Measurements from ENCODE around the gene LYST.

Gene LYST

DNA sequence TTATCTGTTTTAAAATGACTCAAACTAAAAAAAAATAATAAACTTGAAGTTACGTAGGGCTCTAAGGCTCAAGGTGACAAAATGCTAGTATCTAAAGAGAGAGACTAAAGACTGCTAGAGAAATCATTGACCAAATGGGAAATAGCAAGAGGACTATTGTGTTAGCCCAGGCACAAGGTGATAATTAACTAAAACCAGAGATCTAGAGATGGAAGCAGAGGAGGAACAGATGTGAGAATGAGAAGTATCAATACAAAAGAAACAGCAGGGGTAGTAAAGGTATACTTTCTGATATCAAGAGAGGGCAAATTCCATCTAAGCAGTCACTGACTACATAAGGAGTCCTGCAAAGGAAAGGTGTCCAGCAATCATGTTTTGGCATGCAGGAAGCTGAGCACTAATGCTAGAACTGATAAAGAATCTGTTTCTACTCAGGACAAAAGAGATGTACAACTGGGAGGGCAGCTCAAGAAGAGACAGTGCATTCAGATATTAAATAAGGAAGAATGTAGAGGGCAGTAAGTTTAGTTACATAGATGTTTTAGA lies 116.9 kb downstream of the LYST start:
- DNase-seq, result no peak

DNA sequence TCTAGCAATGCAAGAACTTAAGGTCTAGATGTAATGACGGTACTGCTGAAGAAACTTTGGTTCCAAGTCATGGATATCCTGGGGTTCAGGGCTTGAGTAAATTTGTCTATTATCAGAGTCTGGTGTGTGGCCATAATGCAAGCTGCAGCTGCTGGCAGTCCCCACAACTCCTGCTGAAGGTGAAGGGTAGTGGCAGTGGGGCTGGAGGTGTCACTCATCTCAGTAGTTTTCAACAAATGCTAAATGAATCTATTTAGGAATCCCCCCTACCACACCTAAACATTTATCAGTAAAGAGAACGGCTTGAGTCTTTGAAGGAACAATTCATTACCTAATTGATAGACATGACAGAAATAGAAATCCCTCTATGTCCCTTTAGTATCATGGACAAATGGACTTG lies 118.0 kb downstream of the LYST start:
- DNase-seq, result no peak

DNA sequence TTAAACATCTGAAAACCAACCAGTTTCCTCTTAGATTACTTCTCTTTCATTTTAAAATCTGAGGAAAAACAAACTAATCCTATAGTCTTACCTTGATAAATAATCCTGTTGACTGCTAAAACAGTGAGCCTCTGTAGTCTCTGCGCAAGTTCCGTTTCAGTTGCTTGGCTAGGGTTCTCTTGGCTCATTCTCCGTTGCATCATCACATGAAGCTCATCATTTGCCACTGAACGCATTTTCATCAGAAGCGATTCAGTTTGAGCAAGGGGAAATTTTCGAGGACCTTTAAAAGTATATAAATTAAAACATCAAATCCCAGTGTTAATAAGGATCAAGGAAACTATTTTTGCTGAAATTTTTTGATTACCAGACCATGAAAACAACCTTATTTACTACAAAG lies 120.5 kb downstream of the LYST start:
- no peak for DNase-seq

DNA sequence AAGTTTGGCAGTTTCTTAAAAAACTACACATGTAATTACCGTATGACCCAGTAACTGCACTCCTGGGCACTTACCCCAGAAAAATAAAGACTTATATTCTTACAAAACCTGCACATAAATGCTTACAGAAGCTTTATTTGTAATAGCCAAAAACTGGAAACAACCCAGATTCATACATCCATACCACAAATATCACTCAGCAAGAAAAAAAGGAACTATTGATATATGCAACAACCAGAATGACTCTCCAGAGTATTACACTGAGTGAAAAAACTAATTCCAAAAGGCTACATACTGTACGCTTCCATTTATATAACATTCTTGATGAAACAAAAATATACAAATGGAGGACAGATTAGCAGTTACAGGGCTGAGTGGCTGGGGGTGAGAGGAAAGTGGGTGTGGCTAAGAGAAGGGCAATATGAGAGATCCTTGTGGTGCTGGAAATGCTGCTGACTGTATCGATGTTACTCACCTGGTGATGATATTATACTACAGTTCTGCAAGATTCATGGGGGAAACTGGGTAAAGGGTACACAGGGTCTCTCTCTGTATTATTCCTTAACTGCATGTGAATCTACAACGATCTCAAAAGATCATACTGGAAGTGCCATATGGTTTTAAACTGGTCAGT lies 121.1 kb downstream of the LYST start:
- peak; percentile 15 for DNase-seq

DNA sequence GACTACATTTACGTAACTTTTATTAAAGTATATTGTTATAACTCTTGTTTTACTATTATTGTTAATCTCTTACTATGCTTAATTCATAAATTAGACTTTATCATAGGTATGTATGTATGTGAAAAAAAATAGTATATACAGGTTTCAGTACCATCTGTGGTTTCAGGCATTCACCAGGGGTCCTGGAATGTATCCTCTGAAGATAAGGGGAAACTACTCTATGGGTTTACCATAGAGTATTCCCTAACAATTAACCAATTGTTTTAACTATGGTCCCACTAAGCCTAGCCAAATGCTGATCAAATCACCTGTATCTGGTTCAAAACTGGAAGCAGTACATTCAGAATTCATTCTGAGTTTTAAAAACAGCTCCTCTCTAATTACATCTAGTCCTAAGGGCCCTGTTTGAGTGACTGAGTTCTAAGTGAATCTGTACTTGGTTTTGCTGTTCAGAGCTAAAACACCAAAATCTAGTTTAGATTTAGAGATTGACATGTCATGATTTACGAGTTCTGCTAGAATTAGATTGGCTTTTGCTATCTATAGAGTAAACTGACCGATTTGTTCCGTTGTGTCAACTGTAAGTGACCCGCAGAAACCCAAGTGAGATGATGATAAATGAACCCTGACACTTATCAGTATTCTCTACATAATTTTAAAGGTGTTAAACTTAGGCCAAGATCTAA lies 123.6 kb downstream of the LYST start:
- no peak for DNase-seq

DNA sequence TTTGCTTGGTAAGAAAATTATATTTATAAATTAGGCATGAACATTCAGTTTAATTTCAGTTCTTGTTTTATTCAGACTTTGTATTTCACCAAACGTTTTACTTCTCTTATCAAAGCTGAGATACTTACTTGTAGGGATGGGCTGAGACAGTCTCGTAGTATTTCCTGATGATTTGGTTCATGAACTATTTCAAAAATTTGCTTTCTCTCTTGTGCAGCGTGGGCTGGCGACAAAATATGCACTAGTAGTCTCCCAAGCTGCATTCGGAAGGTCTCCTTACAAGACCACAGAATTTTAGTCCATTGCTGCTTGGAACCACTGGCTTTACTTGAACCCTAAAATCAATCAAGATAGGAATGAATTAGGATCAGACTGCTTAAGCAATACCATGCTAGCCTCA lies 125.4 kb downstream of the LYST start:
- peak; percentile 94 for DNase-seq

DNA sequence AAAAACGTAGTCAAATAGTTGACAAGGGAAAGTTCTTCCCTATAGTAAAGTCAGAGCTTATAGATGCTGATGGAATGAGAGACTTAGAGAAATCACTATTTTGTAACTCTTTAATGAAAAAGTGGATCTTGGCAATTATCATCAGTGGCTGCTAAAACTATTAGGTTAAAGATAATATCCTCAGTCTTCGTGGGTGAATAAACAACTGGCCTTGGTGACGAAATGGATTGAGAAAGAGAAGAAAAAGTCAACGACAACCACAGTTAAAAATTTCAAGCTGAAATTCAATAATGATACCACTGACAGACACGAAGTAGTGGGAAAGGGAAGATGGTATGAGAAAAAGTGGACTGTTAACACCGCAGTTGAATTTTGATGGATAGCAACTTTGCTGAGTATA lies 127.1 kb downstream of the LYST start:
- no peak for DNase-seq

DNA sequence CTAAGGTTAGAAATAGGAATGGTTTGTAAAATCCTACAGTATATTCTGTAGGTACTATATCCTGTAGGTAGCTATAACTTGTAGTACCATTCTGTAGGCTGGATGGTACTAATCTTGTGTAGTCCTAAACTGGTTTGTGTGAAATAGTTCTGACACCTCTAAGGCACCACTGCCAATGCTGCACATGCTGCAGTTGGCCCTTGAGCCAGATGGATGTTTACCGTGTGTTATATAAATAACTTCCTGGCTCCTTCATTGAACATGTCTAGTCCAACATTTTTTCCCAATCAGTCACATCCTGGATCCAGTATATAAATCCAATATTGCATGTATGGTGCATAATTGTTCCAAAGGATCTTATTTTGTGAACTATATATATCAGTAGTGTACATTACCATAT lies 127.6 kb downstream of the LYST start:
- peak; percentile 87 for DNase-seq

DNA sequence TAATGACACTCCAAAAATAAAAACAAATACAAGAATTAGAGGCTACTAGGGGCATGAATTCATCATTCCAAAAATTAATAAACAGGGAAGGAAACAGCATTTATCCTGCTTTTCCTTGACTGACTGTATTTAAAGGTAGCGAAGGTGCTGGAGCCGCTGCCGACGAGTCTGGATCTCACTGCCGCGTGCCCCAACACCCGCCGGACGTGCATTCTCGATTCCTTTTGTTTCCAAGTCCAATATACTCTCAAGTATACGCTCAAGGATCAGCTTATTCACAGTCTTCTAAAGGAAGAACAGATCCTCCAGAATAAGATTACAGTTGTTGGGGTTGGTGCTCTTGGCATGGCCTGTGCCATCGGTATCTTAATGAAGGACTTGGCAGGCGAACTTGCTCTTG lies 129.0 kb downstream of the LYST start:
- DNase-seq, result no peak

DNA sequence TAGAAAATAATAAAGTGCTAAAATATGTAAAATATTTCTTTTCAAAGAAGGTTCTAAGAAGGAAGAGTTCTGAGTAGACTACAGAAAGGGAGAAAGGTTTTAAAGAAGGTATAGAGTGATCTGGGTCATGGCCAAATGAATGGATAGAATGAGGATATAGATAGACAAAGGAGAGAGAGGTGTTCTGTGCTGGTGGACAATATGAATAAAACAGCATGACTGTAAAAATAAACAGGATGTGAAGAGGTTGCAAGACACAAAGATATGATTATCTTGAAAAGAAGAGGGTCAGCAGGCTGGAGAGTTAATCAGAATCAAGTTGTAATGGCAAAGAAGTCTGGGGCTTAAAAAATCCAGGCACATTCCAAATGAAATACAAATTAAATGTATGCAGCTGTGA lies 130.4 kb downstream of the LYST start:
- no peak for DNase-seq

DNA sequence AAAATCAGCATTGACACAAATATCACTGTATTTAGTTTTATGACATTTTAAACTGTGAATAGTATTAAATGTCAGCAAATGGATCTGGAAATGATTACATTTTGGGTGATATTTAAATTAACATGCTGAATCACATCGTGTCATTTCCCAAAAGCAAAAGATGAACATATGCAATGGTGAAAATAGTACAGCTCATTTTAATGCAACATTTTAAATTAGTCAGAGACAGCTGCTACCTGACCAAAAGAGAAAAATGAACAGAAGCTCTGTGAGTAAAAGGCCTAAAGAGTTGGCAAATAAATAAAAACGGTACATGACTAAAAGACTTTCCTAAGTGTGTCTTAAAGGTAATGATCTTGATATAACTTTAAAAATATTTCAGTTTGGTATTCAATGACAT lies 131.1 kb downstream of the LYST start:
- DNase-seq, result no peak

DNA sequence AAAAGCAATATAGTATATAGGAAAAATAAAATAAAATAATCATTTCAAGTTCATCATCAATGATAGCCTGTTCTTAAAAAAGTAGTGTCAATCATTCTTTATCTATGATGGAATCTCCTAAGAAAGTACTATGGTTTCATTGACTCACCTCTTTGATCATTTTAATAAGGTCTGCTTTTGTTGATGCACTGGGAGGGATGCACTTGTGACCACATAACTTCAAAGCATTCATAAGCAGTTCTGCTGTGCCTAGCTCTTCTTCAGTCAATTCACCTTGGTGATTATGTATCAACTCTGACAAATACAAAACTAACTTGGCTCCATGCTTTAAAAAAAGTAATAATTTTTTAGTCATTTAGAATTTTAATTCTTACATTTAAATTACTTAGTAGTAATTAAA lies 132.4 kb downstream of the LYST start:
- DNase-seq, result no peak

DNA sequence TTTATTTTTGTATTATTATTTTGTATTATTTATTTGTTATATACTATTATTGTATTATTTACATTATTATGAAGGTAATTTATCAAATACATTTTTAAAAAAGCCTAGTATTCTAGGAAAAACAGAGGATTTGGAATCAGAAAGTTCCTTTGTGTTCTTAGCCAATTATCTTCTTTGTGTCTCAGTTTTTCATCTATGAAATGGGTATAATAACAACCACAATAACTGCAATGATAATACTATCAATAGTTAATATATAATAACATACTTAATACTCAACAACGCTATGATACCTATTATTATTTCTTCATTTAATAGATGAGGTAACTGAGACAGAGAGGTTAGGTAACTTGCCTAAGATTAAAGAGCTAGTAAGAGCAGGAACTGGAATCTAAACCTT lies 136.7 kb downstream of the LYST start:
- DNase-seq, result no peak

DNA sequence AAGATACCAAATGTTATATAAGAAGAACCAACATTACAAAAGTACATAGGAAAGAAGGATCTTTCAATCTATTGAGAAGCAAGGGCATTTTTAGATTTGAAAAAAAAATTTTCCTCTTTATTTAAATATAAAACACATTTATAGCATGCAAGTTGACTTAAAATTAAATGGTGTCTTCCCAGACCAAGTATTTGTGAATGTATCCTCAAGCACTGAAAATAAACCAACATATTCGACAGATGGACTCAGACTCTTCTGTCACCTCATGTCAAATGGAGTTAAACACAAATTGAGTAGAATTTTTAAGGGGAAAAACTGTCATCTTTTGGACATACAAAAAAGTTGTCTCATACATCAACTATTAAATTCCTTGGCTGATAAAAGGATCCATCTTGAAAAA lies 140.1 kb downstream of the LYST start:
- DNase-seq, result no peak

DNA sequence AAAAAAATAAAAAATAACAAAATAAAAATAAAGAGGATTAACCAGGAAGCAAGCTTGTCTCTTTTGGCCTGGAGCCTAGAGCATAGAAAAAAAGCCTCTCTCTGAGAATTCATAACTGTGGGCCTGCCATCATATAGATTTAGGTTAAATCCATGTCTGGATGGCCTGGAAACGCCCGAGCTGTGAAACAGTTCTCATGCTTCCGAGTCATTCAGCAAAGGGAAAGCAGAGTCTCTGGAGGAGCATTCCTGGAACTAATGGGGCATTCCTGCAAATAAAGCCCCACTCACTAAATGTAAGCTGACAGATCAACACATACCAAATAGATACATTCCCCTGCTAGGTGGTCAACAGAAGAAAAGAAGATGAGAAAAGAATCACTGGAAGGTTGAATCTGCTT lies 141.3 kb downstream of the LYST start:
- DNase-seq, result peak; percentile 86

DNA sequence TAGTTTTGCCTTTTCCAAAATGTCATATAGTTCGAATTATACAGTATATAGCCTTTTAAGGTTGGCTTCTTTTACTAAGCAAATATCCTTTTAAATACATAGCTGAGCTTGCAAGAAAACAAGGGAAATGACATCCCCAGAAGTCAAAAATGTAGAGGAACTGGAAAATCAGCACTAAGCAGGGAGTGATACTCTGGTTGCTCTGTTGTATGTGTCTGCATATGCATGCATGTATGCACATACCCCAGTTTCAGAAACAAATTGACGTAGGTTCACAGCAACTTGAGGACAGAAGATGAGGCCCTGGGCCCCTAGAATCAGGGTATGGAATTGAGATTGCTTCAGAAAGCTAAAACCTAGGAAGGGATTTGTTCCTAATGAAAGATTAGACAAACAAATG lies 142.0 kb downstream of the LYST start:
- DNase-seq, result no peak

DNA sequence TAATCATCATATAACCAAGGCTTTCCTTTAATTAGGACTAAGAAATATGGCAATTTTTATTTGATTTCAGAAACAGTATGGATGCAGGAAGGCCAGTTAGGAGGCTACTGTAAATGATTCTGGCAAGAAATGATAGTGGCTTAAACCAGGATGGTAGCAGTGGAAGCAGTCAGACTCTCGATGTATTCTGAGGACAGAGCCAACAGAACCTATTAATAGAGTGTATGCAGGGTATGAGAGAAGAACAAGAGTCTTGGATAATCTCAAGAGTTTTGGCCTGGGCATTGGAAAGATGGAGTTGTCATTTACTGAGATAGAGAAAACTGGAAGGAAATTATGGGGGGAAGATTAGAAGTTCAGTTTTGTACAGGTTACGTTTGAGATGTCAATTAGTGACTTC lies 143.8 kb downstream of the LYST start:
- no peak for DNase-seq

DNA sequence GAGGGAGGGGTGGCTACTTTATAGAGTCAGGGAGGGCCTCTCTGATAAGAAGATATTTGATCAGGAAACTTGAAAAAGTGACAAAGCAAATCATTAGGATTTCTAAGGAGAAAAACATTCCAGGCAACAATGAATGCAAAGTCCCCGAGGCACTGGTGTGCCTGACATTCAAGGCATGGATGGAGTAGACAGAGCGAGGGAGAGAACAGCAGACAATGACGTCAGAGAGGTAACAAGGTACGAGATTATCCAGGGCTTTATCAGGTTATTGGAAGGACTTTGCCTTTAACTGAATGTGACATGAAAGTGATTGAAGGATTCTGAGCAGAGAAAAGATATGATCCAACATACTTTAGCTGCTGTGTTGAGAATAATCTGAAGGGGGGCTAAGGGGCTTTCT lies 144.7 kb downstream of the LYST start:
- no peak for DNase-seq

DNA sequence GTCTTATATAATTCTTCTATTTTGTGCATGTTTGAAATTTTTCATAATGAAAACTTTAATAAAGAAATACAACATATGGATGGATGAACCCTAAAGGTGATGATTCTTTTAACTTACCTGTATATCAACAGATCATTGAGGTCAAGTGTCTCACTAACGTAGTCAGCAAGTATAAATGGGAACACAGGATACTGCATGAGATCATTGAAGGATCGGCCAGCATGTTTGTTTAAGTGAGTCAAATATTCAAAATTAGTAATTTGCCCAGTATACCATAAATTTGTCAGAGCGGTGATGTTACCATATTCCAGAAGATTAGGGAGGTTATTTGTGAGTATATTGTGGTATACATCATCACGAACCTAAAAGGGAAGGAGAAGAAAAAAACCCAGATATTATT lies 146.2 kb downstream of the LYST start:
- peak; percentile 69 for DNase-seq

DNA sequence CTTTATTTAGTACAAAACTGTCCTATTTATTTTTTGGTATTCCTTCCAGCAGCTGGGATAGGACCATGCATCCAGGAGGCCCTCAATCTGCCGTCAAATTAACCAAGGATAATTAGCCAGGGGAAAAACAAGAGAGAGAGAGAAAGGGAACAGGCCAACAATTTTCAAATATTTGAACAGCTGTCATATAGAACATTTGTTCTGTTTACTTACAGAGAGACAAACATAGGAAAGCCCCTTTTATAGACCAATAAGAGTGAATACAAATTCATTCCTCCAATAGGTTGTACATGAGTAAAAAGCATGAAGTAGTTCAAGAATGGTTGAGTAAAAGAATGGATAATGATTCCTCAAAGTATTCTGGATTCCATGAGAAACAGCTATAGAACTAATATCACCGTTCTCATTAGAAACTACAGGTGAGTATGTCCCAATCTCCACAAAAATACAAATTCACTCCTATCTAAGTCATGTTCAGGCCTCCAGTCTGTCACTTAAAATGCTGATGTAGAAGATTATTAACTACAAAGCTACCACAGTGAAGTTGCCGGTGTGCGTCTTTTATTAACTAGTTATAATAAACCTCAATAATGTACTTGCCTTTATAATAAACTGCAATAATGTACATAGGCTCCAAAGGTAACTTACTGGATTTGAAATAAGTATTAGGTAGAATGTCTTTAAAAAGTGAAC lies 152.4 kb downstream of the LYST start:
- DNase-seq, result no peak

DNA sequence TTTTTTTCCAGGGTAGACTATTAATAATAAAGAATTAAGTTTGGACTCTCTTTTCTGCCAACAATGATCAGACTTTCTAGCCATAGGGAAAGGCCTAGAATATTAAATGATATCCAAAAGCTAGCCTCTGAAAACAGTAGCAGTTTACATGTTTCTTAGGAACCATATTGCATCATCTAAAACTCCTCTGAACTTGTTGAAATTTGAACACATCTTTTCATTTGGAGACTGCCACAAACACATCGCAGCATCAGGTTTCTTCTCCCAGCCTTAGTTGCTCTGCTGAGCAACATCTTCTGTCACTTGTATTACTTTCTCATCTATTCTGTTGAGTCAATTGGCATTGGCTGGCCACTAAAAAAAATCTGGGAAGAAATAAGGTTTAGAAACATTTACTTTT lies 153.9 kb downstream of the LYST start:
- DNase-seq, result no peak

DNA sequence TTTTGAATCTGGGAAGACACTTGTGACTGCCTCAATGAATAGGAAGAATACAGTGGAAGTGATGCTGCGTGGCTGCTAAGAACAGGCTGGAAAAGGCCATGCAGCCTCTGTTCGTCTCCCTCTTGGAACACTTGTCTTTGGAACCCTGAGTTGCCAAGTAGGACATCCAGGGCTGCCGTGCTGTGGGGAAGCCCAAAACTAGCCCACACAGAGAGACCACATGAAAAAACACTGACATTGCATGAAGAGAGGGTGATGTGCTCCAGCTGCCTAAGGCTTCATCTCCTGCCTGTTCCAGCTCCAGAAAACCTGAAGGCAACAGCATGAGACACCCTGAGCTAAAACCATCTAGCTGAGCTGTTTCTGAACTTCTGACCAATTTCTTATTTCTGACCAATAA lies 156.0 kb downstream of the LYST start:
- no peak for DNase-seq

DNA sequence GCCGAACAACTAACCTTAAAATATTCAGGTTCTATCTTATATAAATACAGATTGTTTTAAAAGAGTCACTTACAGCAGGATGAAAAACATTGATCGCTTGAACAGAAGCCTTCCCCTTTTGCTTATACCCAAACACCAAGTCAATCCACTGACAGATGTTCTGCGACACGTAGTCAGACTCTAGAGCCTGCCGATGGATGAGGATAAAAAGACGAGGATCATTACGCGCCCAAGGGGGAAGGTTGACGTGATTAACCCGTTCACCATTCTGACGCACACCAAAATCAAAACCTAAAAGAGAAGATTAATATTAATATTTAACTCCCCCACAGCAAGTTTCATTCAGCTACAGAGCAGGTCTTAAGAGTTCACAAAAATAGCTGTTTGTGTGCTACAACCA lies 157.7 kb downstream of the LYST start:
- no peak for DNase-seq

DNA sequence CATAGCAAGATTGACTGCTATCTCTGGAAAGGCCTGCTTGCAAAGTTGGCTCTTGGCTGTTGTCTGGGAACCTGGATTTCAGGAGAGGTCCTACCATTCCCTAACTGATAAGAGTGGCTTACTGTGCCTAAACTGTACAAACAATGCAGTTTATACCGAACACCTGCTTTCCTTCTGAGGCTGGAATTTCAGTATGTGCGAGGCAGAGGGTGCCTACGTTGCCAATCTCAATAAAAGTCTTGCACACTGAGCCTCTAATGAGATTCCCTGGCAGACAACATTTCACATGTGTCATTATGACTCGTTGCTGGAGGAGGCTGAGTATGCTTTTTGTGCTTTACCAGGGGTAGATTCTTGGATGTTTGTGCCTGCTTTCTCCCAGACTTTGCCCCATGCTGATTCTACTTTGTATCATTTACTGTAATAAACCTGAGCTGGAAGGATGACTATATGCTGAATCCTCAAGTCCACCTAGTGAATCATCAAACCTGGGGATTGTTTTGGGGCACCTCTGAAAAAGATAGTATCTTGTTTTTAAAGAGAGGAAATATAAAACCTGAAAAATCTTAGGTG lies 158.2 kb downstream of the LYST start:
- peak; percentile 73 for DNase-seq
